SKM-1 treated with dmso at 0.1 percent for 144 hours (cell line): ENCODE results near the gene NSF.

Source experiments
- DNase-seq: peaks from one replicate; lab custom pipeline; 2025; ENCODE audit not compliant: unreplicated experiment; lab: John Stamatoyannopoulos, UW

NSF gene

GRCh38 chr17:46796524-46796923 lies 206.1 kb downstream of the NSF start:
- DNase-seq = no peak

- no peak for DNase-seq
These were observed 206.6 kb downstream of the NSF start for GRCh38 chr17:46796956-46797530.

GRCh38 chr17:46800573-46800972 lies 210.1 kb downstream of the NSF start:
- DNase-seq = no peak

GRCh38 chr17:46802800-46803199 lies 212.3 kb downstream of the NSF start:
- DNase-seq = no peak

GRCh38 chr17:46803544-46803943 lies 213.1 kb downstream of the NSF start:
- DNase-seq = no peak

- no peak for DNase-seq
These were observed 215.3 kb downstream of the NSF start for GRCh38 chr17:46805771-46806170.
